K562 (cell line): ENCODE results near the gene SSR2. TPM values are rescaled to one million over a fixed set of nuclear protein-coding genes. Genes with fewer than 3 reads are reported as not detected.

Experiments
- ARID2 ChIP-seq: fragments of 450-650 bp; IDR thresholded peaks from 2 replicates; pipeline ENCODE4 v1.6.1; 2017; ENCODE audit warnings: antibody characterized with exemption, mild to moderate bottlenecking
- CBFA2T2 ChIP-seq: fragments of 450-650 bp; conservative IDR thresholded peaks from 2 replicates; pipeline ENCODE4 v1.6.1; 2017; ENCODE audit warnings: mild to moderate bottlenecking
- CSDE1 ChIP-seq, 2 experiments: fragments of 450-650 bp; IDR thresholded peaks; 2 replicates each; pipeline ENCODE4 v1.6.1; 2016; ENCODE audit warnings: mild to moderate bottlenecking in 1 of 2
- HEY1 ChIP-seq: fragments of 250-450 bp; sonication (Bioruptor Pico); IDR thresholded peaks from 2 replicates; pipeline ENCODE4 v1.5.0; 2020; ENCODE audit warnings: mild to moderate bottlenecking, moderate library complexity, borderline replicate concordance
- HNRNPK ChIP-seq: fragments of 200-400 bp; formaldehyde crosslinking; IDR thresholded peaks from one replicate; pipeline ENCODE4 v1.6.1; 2018; ENCODE audit warnings: mild to moderate bottlenecking, low read depth, low read length; ENCODE audit not compliant: poor library complexity, severe bottlenecking
- KHSRP ChIP-seq: fragments of 450-650 bp; IDR thresholded peaks from 2 replicates; pipeline ENCODE4 v1.6.1; 2017
- LCOR ChIP-seq: sonication (generic); formaldehyde crosslinking; IDR thresholded peaks from 2 replicates; pipeline ENCODE4 v1.8.0; 2022; ENCODE audit warnings: mild to moderate bottlenecking, missing genetic modification reagents
- NCOR1 ChIP-seq: fragments of 450-650 bp; IDR thresholded peaks from 2 replicates; pipeline ENCODE4 v1.6.1; 2016; ENCODE audit warnings: mild to moderate bottlenecking, moderate library complexity
- TGIF2 ChIP-seq: sonication (generic); formaldehyde crosslinking; IDR thresholded peaks from 2 replicates; pipeline ENCODE4 v1.8.1; 2022; ENCODE audit warnings: mild to moderate bottlenecking, missing genetic modification reagents, moderate library complexity
- ZNF146 ChIP-seq: IDR thresholded peaks from one replicate; pipeline ENCODE4 v1.6.1; 2018; ENCODE audit warnings: missing compliant biosample characterization; ENCODE audit not compliant: unreplicated experiment
- ZNF3 ChIP-seq: fragments of 250-450 bp; sonication (Bioruptor Pico); IDR thresholded peaks from 2 replicates; pipeline ENCODE4 v1.5.0; 2021; ENCODE audit warnings: mild to moderate bottlenecking, moderate library complexity
- polyA plus RNA-seq, 8 experiments: library from polyadenylated mRNA; depleted of rRNA in 4 of 8; stranded (reverse) in 5 of 8; unstranded in 3 of 8; fragments of >200 nt; fragmentation: Nextera tagmentation in 2 of 8; fragmentation: Illumina TruSeq in 1 of 8; extraction: Ambion mirVana in 2 of 8; extraction: Trizol in 1 of 8; gene quantifications; 2 replicates each; pipeline versions ENCODE4 v1.2.1 to v1.2.3, GENCODE V29; 2011 to 2014; ENCODE audit warnings: inconsistent platforms in 1 of 8, missing spikeins in 1 of 8
- total RNA-seq, 7 experiments: library from RNA; depleted of rRNA in 6 of 7; stranded (reverse); fragments of >200 nt in 6 of 7; fragmentation: Illumina TruSeq in 2 of 7; extraction: Trizol in 2 of 7; gene quantifications; 2 replicates each; pipeline versions ENCODE4 v1.2.1 to v1.2.3, GENCODE V29; 2011 to 2021; ENCODE audit warnings: low replicate concordance in 1 of 7
- TF ChIP-seq, protein P1 (sequence below): fragments of 250-450 bp; sonication (Bioruptor Pico); IDR thresholded peaks from 2 replicates; pipeline ENCODE4 v1.8.0; 2021; ENCODE audit warnings: borderline replicate concordance, mild to moderate bottlenecking, moderate library complexity; ENCODE audit not compliant: poor library complexity, severe bottlenecking
- TF ChIP-seq, protein P2 (sequence below): fragments of 150-350 bp; conservative IDR thresholded peaks from 2 replicates; pipeline ENCODE4 v1.6.1; 2014; ENCODE audit warnings: low read length
- TF ChIP-seq, protein P3 (sequence below): sonication (generic); formaldehyde crosslinking; IDR thresholded peaks from 2 replicates; pipeline ENCODE4 v1.8.0; 2022; ENCODE audit warnings: mild to moderate bottlenecking, low read depth, missing genetic modification reagents
- TF ChIP-seq, protein P4 (sequence below): fragments of 250-450 bp; sonication (Bioruptor Pico); IDR thresholded peaks from 2 replicates; pipeline ENCODE4 v1.4.0; 2020; ENCODE audit warnings: mild to moderate bottlenecking, moderate library complexity, borderline replicate concordance
- TF ChIP-seq, protein P5 (sequence below): fragments of 450-650 bp; conservative IDR thresholded peaks from 2 replicates; pipeline ENCODE4 v1.6.1; 2016; ENCODE audit warnings: missing genetic modification characterization, low read depth, mild to moderate bottlenecking, missing compliant biosample characterization, moderate library complexity
- TF ChIP-seq, protein P6 (sequence below), 2 experiments: fragments of 450-650 bp; conservative IDR thresholded peaks; 2 replicates each; pipeline ENCODE4 v1.6.1; 2017; ENCODE audit warnings: mild to moderate bottlenecking in 2 of 2, moderate library complexity in 2 of 2

SSR2 gene
- total and polyA plus RNA-seq, 9 of the 15 experiments (the other 6 are each of a cell fraction or from before 2014, with no cell fraction given) = 161 to 411 (median 240) TPM

DNA sequence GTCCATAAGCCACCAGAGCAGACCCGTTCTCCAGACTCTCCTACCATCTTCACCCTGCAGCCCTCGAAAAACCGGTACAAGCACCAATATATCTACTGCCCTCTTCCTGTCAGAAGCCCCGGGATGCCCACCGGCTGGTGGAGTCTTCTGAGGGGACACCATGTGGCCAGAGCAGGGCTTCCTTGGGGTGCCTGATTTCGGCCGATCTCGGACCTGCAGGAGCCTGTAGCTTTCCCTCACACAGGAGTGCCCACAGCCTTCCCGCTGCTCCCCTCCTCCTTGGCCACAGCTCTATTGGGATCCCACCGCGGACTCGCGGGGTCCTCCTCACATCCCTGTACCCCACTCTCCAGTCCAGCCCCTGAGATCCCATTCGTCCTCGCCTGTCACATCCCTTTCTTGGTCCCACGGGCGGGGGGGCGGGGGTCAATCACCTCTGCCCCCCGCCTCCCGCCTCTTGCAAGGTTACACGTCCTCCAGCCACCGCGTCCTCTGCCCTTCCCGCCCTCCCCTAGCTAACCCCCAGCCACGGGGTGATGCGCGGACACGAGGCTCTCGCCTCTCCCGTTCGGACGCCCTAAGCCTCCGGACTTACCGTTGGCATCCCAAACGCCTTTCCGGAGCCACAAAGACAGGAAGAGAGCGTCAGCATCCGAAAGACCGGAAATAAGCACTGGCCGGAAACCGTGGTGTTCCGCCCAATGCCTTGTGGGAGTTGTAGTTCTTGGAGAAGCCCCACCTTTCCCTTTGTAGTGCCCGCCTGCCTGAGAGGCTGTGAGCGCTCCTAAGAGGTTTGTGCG, at the start of gene SSR2 (continued):
- TF ChIP-seq HEY1 (CRISPR knock-in tag) (no peak), CSDE1 (IDR thresholded peaks at IDR 0.05) (no peak), ZNF3 (no peak), CBFA2T2 (no peak), NCOR1 (no peak), TGIF2 (CRISPR knock-in tag) (no peak), ARID2 (no peak), KHSRP (no peak), ZNF146 (CRISPR knock-in tag) (no peak), LCOR (CRISPR knock-in tag) (no peak), HNRNPK (no peak)
- TF ChIP-seq, protein P1, sequence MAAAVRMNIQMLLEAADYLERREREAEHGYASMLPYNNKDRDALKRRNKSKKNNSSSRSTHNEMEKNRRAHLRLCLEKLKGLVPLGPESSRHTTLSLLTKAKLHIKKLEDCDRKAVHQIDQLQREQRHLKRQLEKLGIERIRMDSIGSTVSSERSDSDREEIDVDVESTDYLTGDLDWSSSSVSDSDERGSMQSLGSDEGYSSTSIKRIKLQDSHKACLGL (CRISPR knock-in tag) = no peak
- TF ChIP-seq, protein P2, sequence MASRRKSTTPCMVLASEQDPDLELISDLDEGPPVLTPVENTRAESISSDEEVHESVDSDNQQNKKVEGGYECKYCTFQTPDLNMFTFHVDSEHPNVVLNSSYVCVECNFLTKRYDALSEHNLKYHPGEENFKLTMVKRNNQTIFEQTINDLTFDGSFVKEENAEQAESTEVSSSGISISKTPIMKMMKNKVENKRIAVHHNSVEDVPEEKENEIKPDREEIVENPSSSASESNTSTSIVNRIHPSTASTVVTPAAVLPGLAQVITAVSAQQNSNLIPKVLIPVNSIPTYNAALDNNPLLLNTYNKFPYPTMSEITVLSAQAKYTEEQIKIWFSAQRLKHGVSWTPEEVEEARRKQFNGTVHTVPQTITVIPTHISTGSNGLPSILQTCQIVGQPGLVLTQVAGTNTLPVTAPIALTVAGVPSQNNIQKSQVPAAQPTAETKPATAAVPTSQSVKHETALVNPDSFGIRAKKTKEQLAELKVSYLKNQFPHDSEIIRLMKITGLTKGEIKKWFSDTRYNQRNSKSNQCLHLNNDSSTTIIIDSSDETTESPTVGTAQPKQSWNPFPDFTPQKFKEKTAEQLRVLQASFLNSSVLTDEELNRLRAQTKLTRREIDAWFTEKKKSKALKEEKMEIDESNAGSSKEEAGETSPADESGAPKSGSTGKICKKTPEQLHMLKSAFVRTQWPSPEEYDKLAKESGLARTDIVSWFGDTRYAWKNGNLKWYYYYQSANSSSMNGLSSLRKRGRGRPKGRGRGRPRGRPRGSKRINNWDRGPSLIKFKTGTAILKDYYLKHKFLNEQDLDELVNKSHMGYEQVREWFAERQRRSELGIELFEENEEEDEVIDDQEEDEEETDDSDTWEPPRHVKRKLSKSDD = no peak
- TF ChIP-seq, protein P3, sequence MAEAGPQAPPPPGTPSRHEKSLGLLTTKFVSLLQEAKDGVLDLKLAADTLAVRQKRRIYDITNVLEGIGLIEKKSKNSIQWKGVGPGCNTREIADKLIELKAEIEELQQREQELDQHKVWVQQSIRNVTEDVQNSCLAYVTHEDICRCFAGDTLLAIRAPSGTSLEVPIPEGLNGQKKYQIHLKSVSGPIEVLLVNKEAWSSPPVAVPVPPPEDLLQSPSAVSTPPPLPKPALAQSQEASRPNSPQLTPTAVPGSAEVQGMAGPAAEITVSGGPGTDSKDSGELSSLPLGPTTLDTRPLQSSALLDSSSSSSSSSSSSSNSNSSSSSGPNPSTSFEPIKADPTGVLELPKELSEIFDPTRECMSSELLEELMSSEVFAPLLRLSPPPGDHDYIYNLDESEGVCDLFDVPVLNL (CRISPR knock-in tag) = no peak
- TF ChIP-seq, protein P4, sequence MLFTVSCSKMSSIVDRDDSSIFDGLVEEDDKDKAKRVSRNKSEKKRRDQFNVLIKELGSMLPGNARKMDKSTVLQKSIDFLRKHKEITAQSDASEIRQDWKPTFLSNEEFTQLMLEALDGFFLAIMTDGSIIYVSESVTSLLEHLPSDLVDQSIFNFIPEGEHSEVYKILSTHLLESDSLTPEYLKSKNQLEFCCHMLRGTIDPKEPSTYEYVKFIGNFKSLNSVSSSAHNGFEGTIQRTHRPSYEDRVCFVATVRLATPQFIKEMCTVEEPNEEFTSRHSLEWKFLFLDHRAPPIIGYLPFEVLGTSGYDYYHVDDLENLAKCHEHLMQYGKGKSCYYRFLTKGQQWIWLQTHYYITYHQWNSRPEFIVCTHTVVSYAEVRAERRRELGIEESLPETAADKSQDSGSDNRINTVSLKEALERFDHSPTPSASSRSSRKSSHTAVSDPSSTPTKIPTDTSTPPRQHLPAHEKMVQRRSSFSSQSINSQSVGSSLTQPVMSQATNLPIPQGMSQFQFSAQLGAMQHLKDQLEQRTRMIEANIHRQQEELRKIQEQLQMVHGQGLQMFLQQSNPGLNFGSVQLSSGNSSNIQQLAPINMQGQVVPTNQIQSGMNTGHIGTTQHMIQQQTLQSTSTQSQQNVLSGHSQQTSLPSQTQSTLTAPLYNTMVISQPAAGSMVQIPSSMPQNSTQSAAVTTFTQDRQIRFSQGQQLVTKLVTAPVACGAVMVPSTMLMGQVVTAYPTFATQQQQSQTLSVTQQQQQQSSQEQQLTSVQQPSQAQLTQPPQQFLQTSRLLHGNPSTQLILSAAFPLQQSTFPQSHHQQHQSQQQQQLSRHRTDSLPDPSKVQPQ = no peak
- TF ChIP-seq, protein P5, sequence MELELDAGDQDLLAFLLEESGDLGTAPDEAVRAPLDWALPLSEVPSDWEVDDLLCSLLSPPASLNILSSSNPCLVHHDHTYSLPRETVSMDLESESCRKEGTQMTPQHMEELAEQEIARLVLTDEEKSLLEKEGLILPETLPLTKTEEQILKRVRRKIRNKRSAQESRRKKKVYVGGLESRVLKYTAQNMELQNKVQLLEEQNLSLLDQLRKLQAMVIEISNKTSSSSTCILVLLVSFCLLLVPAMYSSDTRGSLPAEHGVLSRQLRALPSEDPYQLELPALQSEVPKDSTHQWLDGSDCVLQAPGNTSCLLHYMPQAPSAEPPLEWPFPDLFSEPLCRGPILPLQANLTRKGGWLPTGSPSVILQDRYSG (tag) = no peak
- TF ChIP-seq, protein P6, sequence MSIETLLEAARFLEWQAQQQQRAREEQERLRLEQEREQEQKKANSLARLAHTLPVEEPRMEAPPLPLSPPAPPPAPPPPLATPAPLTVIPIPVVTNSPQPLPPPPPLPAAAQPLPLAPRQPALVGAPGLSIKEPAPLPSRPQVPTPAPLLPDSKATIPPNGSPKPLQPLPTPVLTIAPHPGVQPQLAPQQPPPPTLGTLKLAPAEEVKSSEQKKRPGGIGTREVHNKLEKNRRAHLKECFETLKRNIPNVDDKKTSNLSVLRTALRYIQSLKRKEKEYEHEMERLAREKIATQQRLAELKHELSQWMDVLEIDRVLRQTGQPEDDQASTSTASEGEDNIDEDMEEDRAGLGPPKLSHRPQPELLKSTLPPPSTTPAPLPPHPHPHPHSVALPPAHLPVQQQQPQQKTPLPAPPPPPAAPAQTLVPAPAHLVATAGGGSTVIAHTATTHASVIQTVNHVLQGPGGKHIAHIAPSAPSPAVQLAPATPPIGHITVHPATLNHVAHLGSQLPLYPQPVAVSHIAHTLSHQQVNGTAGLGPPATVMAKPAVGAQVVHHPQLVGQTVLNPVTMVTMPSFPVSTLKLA (conservative IDR thresholded peaks at IDR 0.05) = peak in 1 of 2 experiments; percentile 50; a peak in 2 of 4 replicates
